Upper lobe of right lung (tissue), 1 donor: ENCODE data around the gene STK4. TPM values are rescaled to one million over a fixed set of nuclear protein-coding genes. Genes with fewer than 3 reads are reported as not detected.

Source experiments
- ATAC-seq: fragments of 200-7000 bp; cut with Tn5 transposase; one replicate; pipeline ENCODE4 v1.9.1; 2020; ENCODE audit warnings: mild to moderate bottlenecking, moderate library complexity
- DNase-seq: peaks from one replicate; pipeline ENCODE4 v3.0.0-alpha.2; 2020
- H3K27ac ChIP-seq: fragments of 200-600 bp; one replicate; pipeline ENCODE4 v1.8.0; 2022
- H3K27me3 ChIP-seq: fragments of 200-600 bp; one replicate; pipeline ENCODE4 v1.8.0; 2022; ENCODE audit warnings: mild to moderate bottlenecking
- H3K36me3 ChIP-seq: fragments of 200-600 bp; one replicate; pipeline ENCODE4 v1.8.0; 2022
- H3K4me1 ChIP-seq: fragments of 200-600 bp; one replicate; pipeline ENCODE4 v1.8.0; 2022
- H3K4me3 ChIP-seq: fragments of 200-600 bp; one replicate; pipeline ENCODE4 v1.8.0; 2022; ENCODE audit warnings: mild to moderate bottlenecking
- H3K9me3 ChIP-seq: fragments of 200-600 bp; one replicate; pipeline ENCODE4 v1.8.0; 2022
- intact Hi-C: fragments of 100-400 bp; cut with DNase I; formaldehyde crosslinking; loops from one replicate; pipeline ENCODE4 v1.11.0; 2022
- total RNA-seq: library from RNA; stranded (reverse); fragmentation: NEBNext Ultra II Directional; extraction: Animal tissue kit (Norgen Biotek cat#: 25700); gene quantifications from one replicate; pipeline ENCODE4 v1.2.1, GENCODE V29; 2021
- TF ChIP-seq, protein P1 (sequence below): fragments of 200-600 bp; IDR thresholded peaks from one replicate; pipeline ENCODE4 v1.8.0; 2022; ENCODE audit warnings: antibody characterized with exemption
- donor health status: DM: no; HTN: yes; CAD: no; lungs with severe emphysema.

STK4 gene
- total RNA-seq, 1 donor from 2014 or later = 52.6 TPM

DNA sequence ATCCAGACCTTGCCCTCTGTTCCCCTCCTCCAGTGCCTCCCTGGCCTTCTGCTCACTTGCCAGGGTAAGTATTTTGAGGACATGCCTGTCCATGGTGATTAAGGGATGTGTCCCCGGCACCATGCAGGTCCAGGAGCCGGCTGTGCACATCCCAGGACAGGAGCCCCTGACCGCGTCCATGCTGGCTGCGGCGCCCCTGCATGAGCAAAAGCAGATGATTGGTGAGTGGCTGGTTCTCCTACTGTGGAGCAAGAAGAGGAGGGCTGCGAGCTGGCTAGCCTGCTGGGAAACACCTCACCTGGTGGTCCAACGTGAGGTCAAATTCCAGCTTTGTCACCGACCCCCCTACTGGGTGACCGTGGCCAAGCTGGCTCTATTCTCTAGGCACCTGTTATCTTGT, 29.8 kb upstream of the STK4 start:
- no peak for ATAC-seq
- H3K4me1 ChIP-seq = no peaks in the 10 kb centered on the region
- TF ChIP-seq, protein P1, sequence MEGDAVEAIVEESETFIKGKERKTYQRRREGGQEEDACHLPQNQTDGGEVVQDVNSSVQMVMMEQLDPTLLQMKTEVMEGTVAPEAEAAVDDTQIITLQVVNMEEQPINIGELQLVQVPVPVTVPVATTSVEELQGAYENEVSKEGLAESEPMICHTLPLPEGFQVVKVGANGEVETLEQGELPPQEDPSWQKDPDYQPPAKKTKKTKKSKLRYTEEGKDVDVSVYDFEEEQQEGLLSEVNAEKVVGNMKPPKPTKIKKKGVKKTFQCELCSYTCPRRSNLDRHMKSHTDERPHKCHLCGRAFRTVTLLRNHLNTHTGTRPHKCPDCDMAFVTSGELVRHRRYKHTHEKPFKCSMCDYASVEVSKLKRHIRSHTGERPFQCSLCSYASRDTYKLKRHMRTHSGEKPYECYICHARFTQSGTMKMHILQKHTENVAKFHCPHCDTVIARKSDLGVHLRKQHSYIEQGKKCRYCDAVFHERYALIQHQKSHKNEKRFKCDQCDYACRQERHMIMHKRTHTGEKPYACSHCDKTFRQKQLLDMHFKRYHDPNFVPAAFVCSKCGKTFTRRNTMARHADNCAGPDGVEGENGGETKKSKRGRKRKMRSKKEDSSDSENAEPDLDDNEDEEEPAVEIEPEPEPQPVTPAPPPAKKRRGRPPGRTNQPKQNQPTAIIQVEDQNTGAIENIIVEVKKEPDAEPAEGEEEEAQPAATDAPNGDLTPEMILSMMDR = no peak

DNA sequence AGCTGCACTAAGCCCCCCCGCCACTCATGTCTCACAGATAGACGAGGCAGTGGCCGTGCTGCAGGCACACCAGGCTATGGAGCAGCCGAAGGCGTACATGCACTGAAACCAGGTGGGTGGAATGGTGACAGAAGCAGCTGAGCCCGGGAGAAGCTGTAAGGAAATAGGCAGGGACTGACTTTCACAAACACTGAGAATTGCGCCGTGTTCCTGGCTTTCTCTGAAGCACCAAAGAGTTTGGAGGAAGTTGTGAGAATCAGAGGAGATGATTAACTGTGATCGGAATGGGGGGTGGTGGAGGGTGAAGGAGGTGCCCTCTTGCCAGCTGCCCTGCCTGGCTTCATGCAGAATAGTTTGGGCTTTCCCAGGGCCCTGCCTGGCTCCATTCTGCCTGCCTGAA, 27.7 kb upstream of the STK4 start:
- ATAC-seq = no peak
- H3K4me1 ChIP-seq = no peaks in the 10 kb centered on the region
- intact Hi-C loops = no loop called here
- H3K4me3 ChIP-seq = no peak overlapping the region
- H3K27ac ChIP-seq = no peak overlapping the region
- H3K9me3 ChIP-seq = no peaks in the 10 kb centered on the region
- TF ChIP-seq, protein P1 = no peak
- H3K27me3 ChIP-seq = no peaks in the 10 kb centered on the region
- no peak for DNase-seq
- peaks cover 38% of the 10 kb centered on the region for H3K36me3 ChIP-seq

More for the DNA sequence above, 29.8 kb upstream of the STK4 start:
- intact Hi-C loops = no loop called here
- Histone ChIP-seq H3K9me3 (no peaks in the 10 kb centered on the region), H3K36me3 (peaks cover 17% of the 10 kb centered on the region), H3K27me3 (no peaks in the 10 kb centered on the region), H3K4me3 (no peak overlapping the region), H3K27ac (no peak overlapping the region)
- DNase-seq = no peak

DNA sequence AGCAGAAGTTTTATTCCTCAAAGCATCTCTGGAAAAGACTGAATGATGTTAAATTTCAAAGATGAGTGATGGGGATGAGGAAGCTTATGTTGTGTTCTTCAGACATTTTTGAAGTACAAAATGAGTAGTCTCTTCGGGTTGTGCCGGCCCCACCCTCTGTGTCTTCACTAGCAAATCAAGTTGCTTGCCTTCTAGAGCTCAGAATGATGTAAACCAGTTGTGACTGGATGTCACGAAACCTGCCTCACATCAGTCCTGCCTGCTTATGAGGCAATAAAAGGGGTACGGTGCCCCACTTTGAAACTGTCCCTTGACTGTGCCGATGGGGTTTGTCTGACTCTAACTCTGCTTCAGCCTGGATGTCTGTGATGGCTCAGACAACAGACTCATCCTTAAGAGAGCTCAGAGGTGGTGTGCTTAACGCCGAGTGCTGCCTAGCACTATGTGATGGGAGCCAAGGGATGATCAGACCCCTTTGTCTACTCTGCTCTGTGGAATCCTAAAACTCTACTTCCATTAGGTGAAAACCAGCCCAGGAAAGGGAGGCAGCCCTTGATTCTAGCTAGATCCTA, 25.1 kb upstream of the STK4 start:
- Histone ChIP-seq H3K27me3 (no peaks in the 10 kb centered on the region), H3K27ac (no peak overlapping the region), H3K4me3 (no peak overlapping the region), H3K4me1 (no peaks in the 10 kb centered on the region), H3K36me3 (peaks cover 64% of the 10 kb centered on the region), H3K9me3 (no peaks in the 10 kb centered on the region)
- TF ChIP-seq, protein P1 = no peak
- intact Hi-C loops = no loop called here
- DNase-seq = no peak
- ATAC-seq = no peak

DNA sequence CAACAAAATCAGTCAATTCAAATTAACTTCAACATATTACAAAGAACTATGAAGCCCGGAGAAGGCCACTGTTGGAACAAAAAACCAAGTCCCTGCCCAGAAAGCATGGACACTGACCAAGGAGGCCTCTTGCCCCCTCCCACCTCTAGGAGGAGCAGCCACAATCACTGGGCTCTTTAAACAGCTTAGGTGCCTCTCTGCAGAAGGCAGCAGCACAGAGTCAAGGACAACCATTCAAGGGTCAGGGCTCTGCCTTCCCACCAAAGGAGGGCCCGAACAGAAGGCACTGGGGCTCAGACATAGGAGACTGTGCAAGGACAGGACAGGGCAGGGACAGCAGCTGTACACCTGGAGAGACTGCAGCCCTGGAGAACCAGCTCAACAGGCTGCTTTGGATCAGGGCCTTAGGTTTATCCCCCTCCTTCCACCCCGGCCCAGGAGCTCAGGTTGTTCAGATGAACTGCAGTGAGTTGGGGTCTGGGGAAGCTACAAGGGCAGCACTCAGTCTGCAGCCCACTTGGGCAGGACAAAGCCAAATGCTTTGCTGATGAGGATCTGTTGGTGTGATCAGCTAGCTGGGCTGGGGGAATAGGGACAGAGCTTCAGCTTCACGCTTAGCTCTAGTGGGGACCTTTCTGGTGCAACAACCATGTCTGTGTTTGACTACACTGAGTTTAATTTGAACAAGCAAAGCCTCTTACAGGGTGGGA, 23.9 kb upstream of the STK4 start:
- Histone ChIP-seq H3K27ac (no peak overlapping the region), H3K4me1 (no peaks in the 10 kb centered on the region), H3K36me3 (peaks cover 73% of the 10 kb centered on the region), H3K9me3 (no peaks in the 10 kb centered on the region), H3K4me3 (no peak overlapping the region), H3K27me3 (no peaks in the 10 kb centered on the region)
- intact Hi-C loops = no loop called here
- DNase-seq = no peak
- no peak for ATAC-seq
- TF ChIP-seq, protein P1 = no peak

DNA sequence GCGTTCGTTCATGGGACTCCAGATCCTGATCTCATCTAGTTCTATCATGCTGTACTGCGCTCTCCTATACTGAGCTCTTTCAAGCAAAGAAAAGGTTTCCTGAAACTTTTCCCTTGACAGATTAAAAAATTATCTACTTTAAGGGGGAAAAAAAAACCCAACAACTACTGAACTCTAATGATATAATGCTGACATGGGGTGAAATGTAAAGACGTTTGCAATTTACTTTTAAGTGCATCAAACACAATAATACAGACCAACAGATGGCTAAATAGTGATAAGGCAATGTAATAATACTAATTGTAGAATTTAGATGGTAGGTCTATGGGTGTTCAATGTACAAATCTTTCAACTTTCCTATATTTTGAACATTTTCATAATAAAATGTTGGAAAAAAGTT, 22.5 kb upstream of the STK4 start:
- Histone ChIP-seq H3K36me3 (peaks cover 87% of the 10 kb centered on the region), H3K9me3 (no peaks in the 10 kb centered on the region), H3K27ac (no peak overlapping the region), H3K4me1 (no peaks in the 10 kb centered on the region), H3K27me3 (no peaks in the 10 kb centered on the region), H3K4me3 (no peak overlapping the region)
- DNase-seq = no peak
- TF ChIP-seq, protein P1 = no peak
- intact Hi-C loops = no loop called here
- ATAC-seq = no peak
